ENCODE data around the gene DPCD.

Gene DPCD

DNA sequence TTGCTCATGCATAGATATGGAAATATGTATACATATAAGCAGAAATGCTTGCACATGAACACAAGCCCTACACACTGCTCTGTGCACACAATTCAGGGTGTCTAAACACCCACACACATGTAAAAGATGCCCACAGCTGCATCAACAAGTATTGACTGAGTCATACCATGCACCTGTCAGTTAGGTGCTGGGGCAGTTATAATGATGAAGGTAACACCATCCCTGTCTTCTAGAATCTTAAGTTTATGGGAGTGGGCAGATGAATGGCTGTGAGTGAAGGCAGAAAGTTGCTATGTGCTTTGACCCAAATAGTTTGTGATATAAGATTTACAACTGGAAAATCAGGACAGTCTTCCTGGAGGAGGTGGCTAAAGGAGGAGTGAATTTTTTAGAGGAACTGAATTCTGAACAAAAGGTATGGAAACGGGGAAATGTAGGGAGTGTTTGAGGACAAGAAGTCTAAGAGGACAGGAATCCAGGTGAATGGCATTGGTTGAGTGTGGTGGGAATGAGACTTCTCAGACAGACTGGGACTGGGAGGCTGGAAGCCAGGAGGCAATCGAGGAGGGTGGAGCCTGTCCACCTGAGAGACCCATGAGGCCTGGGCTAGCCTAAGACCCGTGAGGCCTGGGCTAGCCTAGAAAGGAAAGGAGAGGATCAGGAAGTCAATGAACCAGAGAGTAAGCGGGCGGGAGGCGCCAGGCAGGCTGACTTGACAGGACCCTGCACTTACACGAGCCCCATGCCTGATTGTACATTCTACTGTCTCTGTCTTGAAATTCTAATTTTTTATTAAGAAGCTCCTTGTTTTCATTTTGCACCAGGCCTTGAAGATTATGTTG lies 20.7 kb upstream of the DPCD start:
- no peak for DNase-seq (ENCODE audit: low read depth)

DNA sequence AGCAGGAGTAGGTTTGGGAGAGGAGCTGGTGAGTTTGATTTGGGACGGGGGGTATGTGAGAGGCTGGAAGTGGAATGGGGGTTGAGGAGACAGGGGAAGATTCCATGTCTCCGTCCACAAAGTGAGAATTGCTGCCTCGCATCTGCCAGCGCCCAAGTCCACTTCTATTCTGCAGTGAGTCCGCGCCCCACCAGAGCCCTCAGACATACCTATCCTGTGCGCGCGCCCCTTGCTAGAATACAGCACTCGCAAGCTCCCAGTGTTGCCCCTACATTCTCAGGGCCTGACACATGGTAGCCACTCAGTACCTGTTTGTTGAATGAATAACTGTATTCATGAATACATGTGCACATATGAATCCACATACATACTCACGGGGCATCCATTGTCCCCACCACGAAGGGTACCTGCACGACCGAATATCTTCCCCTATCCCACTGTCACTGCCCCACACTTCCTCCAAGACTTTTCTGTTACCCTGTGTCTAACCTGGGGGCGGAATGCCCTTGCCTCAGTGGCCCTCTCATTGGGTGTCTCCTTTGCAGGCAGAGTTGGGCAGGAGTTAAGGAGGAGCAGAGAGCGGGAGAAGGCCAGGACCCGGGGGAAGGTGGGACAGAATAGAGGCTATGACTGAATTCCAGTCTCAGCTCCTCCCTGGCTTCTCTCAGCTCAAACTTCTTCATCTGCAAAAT lies 19.9 kb upstream of the DPCD start:
- no peak for DNase-seq (ENCODE audit: low read depth)

DNA sequence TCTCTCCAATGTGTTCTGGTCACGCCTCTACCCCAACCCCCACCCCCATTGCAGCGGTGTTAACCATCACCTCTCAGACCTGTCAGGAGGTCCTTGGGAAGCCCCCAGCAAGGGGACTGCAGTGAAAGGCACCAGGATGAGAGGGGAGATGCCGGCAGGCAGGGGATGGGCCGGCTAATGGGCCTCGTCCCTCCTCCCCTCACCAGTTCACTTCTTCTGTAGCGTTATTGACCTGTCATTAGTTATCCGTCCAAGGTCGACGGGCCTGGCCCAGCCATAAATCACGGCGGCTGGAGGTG lies 18.8 kb upstream of the DPCD start:
- no peak for DNase-seq (ENCODE audit: low read depth)

DNA sequence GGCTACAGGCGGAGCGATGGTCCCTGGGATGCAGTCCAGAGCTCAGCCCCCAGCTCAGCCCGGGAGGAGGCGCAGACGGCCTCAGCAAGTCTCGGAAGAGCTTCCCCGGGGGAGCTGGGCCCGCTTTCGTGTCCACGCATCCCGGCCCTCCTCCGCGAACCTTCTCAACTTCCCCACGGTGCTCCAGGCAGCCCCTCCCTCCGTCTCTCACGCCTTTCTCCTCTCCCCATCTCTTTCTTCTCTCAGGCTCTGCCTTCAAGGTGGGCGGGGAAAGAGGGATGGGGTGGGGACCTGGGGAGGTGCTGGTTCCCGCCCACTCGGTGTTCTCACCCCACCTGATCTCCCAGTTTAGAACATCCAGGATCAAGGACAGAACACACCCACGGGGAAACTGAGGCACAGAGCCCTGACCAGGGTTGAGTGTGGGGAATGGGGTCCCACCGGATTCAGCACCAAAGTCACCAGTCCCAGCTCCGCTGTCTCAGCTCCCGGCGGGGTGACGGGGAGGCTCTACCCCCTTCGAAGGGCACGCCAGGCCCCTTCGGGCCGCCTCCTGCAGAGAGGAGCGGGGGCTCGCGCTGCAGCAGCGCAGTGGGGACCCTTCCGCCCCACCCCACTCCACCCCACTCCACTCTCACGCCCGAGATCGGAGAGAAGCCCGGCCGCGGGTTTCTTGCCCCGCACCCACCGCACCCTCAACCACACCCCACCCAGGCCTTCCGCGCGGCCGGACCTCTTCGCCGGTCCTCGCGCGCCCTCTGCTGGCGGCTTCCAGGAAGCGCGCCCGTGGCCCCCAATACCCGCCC lies 18.3 kb upstream of the DPCD start:
- peak; percentile 74 for DNase-seq (ENCODE audit: low read depth)

DNA sequence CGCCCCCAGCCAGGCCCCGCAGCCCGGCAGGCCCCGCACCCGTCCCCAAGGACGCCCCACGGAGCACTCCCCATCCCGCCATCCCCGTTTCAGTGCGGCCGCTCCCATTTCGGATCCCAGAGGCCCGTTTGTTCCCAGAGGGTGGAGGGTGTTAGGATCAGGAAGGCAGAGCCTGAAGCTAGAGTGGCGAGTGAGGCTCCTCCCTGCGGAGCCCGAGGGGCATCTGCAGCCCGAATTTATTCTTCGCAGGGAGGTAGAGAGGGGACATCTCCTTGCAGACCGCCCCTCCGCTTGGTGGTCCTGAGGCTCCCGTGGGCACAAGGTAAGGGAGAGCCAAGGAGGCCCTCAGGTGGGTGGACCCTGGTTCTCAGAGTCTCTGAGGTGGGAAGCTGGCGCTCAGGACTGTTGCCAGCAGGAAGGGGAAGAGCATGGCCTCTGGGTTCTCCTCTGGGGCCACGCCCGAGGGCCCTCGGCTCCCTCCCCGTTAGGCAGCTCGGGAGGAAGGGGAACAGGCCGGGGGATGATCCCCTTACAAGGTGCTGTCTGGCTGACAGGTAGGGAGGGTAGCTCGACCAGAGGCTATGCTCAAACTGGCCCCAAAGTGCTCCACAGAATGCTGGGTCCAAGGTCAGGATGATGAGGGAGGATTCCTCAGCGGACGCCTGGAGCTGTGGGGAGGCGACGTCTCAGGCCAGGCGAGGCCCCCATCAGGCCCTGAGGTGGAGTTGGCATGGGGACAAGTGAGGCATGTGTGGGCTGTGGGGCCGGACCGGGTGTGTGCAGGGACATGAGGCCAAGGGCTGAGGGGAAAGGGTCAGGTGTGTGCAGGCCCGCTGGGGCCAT lies 17.5 kb upstream of the DPCD start:
- DNase-seq (ENCODE audit: low read depth) = no peak

DNA sequence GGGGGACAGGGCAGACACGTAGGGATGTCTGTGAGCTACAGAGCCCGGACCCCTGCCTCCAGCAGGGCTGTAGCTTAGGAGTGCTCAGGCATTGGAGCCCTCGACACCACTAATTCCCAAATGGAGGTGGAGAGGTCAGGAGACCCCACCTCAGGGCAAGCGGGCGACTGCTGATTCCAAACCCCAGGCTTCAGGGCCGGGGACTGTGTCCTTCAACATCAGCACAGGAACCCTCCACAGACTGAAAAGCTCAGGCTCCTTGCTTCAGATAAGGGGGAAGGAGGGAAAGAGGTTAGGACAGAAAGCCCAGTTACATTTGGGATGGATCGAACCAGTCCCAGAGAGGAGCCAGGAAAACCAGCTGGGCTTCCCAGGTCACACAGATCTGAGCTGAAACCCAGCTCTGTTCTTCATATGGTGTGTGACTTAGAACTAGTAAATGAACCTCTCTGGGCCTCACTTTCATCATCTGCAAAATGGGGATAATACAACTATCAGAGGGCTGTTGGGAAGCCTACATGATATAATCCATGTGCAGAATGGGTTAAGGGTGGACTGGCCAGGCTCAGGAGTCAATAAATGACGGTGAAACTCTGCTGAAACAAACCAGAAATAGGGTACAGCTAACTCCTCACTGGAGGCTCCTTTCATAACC lies 16.7 kb upstream of the DPCD start:
- no peak for DNase-seq (ENCODE audit: low read depth)

DNA sequence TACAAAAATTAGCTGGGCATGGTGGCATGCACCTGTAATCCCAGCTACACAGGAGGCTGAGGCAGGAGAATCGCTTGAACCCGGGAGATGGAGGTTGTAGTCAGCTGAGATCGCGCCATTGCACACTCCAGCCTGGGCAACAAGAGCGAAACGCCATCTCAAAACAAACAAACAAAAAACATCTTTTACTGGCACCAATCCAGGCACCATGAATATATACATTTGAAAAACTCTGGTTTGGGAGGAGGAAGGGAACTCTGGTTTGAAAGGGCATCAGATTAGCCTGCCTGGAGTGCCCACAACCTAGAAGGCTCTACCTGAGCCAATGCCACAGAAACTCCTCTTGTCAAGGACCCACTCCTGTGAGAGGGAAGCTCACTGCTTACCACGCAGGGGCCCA lies 16.0 kb upstream of the DPCD start:
- no peak for DNase-seq (ENCODE audit: low read depth)

DNA sequence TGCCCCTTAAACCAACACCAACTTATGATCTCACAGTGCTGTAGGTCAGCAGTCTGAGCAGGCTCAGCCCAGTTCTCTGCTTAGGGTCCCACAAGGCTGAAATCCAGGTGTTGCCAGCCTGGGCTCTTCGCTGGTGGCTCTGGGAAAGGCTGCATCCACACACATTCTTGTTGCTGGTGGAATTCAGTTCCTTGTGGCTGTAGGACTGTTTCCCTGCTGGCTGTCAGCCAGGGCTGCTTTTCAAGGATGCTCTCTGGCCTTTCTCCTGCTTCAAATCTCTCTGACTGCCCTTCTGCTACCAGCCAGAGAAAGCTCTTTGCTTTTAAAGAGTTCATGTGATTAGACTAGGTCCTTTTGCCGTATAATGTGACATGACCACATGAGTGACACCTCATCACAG lies 15.3 kb upstream of the DPCD start:
- no peak for DNase-seq (ENCODE audit: low read depth)

DNA sequence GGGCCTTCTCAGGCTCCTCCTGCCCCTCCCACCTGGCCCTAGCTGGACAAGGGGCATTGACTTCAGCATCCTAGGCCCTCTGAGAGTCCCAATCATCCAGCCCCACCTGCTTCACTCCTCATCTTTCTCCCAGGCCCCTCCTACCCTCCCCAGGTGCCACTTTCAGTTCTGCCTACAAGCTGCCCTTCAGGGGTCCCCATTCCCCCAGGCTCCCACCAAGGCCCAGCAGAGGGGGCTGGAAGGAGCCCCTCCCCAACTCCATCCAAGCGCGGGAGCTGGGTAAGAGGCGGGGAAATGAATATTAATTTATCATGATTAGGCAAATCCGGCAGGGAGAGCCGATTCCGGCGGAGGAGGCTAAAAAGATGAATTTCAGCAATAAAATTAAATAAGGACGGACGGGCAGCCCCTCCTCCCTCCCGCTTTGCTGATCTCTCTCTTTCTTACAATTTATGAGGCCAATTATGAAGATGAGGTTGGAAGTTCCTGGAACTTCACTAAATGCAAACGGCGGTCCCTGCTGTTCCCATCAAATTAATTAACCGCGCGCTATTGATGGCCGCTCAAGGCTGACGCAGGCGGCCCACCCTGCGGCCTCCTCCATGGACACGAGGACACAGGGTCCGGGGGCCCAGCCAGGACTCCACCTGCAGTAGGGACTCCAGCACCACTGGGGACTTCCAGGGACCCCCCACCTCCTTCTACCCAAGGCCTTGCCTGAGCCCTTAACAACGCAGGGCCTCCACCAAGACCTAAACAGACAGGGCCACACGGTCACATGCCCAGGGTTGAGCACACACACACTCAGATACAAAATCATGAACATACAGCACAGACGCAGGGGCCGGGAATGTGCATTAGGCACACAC lies 14.0 kb upstream of the DPCD start:
- DNase-seq (ENCODE audit: low read depth) = no peak

DNA sequence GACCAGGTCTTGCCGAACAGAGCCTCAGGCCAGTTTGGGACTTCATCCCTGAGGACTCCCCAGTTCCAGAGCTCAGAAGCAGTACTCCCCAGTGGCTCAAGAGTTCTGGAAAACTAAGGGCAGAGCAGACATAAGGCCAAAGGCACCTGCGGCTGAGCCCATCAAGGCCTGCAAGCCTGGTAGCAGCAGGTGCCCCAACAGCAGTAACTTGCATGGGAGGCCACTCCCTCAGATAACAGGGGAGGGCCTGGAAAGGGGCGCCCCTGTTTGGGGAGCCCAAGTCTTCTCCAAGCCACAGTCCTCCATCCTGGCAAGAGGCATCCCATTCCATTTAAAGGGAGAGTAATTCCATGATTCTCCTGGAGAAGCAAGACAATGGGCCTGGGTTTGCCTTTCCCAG lies 13.0 kb upstream of the DPCD start:
- no peak for DNase-seq (ENCODE audit: low read depth)

DNA sequence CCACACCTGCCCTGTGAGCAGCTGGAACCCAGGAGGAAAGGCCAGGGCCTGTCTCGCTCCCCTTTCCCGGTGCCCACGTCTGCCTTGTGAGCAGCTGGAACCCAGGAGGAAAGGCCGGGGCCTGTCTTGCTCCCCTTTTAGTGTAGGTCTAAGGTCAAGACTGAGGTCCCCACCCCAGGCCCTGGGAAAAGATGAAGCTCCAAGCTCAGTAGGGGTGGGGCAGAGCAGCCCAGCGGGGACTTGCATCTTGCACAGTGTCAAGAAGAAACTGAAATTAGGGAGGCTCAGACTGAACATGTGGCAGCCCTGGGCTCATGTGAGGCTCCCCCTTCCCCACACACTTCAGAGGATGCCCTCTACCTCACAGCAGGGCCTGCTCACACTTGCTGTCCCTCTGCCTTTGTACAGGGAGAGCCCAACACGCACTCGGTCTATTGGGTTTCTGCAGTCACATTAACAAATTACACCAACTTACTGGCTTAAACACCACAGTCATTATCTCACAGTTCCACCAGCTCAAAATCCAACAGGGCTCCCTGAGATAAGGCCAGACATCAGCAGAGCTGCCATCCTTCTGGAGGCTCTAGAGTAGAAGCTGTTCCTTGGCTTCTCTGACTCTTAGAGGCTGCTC lies 12.4 kb upstream of the DPCD start:
- no peak for DNase-seq (ENCODE audit: low read depth)

DNA sequence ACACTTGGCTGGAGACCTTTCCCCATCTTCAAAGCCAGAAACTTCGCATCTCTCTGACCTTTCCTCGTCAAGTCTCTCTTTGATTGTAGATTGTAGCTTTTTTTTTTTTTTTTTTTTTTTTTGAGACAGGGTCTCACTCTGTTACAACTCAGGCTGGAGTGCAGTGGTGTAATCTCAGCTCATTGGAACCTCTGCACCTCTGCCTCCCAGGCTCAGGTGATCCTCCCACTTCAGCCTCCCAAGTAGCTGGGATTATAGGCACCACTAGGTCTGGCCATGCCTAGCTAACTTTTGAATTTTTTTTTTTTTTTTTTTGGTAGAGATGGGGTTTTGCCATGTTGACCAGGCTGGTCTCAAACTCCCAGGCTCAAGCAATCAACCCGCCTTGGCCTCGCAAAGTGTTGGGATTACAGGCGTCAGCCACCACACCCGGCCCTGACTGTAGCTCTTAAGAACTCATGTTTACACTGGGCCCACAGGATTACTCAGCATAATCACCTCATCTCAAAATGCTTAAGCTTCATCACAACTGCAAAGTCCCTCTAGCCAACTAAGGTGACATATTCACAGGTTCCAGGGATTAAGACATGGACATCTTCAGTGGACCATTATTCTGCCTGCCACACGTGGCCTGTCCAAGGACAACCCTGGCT lies 11.8 kb upstream of the DPCD start:
- DNase-seq (ENCODE audit: low read depth) = no peak

DNA sequence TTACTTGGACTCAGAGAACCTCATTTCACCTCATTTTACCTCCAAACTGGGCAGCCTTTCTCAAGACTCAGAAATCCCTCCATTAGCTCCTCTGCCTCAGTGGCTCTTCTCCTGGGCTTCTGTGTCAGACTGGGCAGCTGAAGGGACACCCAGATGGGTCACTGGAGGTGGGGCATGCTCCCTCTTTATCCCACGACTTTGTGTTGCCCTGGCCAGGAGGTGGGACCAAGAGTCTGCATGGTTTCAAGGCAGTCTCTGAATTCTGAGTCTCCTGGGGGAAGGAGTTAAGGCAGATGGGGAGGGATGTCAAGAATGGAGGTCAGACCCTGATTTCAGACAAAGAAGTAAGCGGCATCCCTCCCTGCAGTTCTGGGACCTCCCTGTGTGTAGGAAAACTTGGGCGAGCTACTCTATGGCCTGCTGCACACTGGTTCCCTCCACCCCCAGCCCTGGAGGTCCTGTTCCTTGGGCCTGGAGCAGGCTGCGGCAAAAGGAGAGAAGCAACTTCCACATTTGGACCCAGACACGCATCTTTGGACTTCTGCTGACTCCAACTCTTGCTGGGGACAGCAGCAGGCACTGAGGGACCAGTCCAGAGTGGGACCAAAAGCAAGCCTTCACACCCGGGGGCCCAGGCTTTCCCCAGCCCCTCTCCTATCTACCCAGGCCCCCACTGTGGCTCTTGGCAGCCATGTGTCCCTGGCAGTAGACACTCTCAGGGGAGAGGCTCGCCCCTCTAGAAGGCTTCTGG lies 10.8 kb upstream of the DPCD start:
- no peak for DNase-seq (ENCODE audit: low read depth)

DNA sequence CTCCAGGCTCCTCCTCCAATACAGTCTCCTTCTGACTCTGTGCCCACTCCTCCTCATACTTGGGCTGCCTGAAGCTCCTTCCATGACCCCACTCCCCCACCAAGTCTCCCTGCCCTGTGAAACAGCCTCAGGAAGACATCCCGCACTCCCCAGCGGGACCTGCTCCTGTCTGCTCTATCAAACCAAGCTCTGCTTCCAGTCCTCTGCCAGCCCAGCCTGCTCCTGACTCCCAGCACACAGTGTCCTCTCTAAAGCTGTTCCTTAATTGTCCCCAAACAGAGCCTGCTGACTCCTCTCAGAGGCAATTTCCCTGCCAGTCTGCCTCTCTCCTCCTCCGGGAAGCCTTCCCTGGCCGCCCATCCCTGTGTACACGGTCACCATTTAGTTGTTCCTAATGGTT lies 9.9 kb upstream of the DPCD start:
- DNase-seq (ENCODE audit: low read depth) = no peak

DNA sequence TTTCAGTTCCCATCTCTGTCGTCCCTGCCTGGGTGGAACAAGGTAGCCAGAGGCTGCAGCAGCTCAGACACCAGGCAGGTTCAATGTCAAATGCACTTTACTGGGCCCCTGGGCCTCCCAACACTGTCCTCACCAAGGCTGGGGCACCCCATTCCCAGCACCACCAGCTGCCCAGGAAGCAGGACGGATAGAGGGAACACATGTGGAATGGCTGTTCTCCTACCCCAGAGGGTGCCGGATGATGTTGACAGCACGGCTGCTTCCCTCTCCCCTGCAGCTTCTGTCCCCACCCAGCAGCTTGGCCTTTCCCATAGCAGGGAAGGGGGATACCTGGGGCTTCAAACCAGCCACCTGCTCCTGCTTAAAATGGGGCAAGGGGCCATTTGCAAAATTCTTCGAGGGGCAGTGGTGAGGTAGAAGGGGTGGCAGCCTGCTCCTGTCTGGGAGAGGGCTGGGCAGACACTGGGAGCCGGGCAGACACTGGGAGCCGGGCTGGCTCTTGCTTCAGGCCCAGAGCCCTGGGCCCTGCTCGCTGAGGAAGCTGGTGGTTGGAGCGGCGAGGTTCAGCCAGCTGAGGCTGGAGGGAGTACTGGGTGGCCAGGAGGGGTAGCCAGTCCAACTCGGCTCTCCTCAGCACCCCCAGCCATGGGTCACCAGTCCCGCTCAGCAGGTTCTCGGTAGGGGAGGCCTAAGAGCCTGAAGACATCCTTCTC lies 9.2 kb upstream of the DPCD start:
- no peak for DNase-seq (ENCODE audit: low read depth)

DNA sequence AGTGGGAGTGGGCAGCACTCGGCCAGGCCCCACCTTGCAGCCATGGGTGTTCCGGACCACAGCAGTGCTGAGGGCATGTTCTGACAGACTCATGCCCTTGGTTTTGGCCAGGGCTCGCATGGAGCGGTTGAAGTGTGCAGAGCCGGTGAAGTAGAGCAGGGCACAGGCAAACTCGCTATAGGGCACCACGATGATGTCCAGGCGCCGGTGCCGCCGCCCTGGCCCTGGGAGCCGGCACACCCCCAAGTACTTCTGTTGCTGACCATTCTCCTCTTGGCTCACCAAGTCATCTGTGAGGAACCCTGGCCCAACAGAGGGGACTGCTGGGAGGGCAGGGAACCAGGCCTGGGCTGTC lies 8.6 kb upstream of the DPCD start:
- DNase-seq (ENCODE audit: low read depth) = no peak

DNA sequence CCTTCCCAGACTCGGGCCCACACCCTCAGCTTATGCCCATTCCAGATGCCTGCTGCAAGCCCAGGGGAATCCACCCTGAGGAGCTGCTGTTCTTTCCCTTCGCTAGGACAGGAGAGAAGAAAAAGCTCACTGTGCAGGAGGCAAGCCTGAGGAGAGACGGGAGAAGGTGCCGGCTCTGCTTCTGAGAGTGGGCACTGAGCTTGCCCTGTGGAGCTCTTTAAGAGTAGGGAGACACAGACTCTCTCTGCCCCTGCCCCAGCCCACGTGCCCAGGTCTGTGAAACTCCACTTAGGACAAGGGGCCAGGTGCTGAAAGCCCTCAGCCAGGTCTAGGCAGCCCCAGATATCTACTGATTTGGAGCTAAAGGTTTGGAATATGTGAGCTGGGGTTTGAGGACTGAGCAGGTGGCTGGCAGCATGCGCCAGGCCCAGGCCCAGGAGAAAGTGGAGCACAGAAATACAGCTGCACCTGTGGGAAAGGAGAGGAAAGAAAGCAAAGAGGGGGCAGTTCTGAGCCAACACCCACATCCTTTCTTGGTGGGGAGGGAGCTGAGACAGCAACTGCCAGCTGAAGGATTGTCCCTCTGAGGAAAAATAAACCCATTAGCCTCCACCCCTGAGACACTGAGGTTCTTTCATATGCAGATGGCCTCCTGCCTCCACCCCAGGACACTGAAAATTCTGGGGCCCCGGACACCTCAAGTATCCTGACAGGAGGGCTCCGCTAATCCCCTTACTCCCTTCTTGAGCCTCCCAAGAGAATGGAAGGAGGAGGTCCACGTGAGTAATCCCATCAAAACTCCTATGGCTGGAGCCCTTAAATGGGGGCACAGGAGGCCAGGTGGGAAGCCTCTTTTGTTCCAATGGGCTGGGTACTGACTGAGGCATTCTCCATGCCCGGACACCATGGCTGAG lies 7.4 kb upstream of the DPCD start:
- no peak for DNase-seq (ENCODE audit: low read depth)
